Measurements from ENCODE around the gene CIZ1. TPM values are rescaled to one million over a fixed set of nuclear protein-coding genes. Genes with fewer than 3 reads are reported as not detected.

Gene CIZ1
- total and polyA plus RNA-seq, 2 of the 13 experiments (the other 11 are each of a cell fraction or from before 2014, with no cell fraction given) = 30.6 to 50.3 TPM

DNA sequence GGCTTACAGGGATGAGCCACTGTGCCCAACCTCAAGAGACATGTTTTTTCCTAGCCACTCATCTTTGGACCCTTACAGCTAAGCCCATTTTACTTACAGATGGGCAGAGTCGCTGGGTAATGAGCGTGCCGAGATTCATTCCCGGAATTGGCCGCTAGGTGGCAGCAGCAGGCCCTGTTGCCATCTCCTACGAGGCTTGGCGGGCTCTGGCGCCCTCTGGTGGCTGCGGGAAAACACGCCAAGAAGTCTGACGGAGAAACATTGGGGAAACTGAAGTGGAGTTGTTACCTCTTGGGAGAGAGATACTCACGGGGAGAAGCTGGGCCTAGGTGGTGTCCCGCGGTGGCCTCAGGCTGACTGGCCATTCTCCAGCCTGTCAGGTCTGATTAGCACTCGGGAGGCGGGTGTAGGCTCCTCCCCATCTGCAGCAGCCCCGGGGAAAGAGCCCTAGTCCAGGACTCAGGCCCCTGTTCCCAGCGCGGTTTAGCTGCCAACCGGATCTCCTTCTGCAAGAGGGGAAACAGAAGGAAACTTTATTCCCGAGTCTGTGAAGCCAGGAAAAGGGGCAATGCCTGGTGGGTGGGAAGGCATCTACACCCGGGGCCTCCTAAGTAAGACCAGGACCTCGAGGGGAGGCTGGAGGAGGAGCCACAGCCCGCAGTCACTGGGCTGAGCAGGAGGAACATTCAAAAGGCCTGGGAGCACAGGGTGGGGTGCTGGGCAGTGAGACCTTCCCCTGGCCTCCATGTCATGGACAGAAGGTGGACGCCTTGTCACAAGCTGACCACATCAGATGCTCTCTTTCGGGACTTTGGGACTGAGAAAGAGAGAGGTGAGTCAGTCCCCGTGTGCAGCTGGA is 73.5 kb downstream of the CIZ1 start (continued):
- TF ChIP-seq, protein P1, sequence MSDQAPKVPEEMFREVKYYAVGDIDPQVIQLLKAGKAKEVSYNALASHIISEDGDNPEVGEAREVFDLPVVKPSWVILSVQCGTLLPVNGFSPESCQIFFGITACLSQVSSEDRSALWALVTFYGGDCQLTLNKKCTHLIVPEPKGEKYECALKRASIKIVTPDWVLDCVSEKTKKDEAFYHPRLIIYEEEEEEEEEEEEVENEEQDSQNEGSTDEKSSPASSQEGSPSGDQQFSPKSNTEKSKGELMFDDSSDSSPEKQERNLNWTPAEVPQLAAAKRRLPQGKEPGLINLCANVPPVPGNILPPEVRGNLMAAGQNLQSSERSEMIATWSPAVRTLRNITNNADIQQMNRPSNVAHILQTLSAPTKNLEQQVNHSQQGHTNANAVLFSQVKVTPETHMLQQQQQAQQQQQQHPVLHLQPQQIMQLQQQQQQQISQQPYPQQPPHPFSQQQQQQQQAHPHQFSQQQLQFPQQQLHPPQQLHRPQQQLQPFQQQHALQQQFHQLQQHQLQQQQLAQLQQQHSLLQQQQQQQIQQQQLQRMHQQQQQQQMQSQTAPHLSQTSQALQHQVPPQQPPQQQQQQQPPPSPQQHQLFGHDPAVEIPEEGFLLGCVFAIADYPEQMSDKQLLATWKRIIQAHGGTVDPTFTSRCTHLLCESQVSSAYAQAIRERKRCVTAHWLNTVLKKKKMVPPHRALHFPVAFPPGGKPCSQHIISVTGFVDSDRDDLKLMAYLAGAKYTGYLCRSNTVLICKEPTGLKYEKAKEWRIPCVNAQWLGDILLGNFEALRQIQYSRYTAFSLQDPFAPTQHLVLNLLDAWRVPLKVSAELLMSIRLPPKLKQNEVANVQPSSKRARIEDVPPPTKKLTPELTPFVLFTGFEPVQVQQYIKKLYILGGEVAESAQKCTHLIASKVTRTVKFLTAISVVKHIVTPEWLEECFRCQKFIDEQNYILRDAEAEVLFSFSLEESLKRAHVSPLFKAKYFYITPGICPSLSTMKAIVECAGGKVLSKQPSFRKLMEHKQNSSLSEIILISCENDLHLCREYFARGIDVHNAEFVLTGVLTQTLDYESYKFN (CRISPR knock-in tag; conservative IDR thresholded peaks at IDR 0.05) = peak; percentile 49
- TF ChIP-seq, protein P2, sequence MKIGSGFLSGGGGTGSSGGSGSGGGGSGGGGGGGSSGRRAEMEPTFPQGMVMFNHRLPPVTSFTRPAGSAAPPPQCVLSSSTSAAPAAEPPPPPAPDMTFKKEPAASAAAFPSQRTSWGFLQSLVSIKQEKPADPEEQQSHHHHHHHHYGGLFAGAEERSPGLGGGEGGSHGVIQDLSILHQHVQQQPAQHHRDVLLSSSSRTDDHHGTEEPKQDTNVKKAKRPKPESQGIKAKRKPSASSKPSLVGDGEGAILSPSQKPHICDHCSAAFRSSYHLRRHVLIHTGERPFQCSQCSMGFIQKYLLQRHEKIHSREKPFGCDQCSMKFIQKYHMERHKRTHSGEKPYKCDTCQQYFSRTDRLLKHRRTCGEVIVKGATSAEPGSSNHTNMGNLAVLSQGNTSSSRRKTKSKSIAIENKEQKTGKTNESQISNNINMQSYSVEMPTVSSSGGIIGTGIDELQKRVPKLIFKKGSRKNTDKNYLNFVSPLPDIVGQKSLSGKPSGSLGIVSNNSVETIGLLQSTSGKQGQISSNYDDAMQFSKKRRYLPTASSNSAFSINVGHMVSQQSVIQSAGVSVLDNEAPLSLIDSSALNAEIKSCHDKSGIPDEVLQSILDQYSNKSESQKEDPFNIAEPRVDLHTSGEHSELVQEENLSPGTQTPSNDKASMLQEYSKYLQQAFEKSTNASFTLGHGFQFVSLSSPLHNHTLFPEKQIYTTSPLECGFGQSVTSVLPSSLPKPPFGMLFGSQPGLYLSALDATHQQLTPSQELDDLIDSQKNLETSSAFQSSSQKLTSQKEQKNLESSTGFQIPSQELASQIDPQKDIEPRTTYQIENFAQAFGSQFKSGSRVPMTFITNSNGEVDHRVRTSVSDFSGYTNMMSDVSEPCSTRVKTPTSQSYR (CRISPR knock-in tag; IDR thresholded peaks at IDR 0.05; ENCODE audit: borderline replicate concordance) = no peak
- TF ChIP-seq EP300 (IDR thresholded peaks at IDR 0.05; ENCODE audit: low read depth in 2 of 2, low read length in 2 of 2) = 0 out of 4 replicates have a peak, but pooled peaks of 1 of the 2 experiments have one; percentile 18
- TF ChIP-seq EP300 (CRISPR knock-in tag; IDR thresholded peaks at IDR 0.05; ENCODE audit: borderline replicate concordance) = no peak
- no peak for TF ChIP-seq CEBPB (IDR thresholded peaks at IDR 0.05; ENCODE audit: borderline replicate concordance, low read depth, low read length)
- TF ChIP-seq ZBTB1 (CRISPR knock-in tag; IDR thresholded peaks at IDR 0.05; ENCODE audit: borderline replicate concordance) = no peak
- no peak for TF ChIP-seq XBP1 (CRISPR knock-in tag; IDR thresholded peaks at IDR 0.05)
- TF ChIP-seq, protein P3, sequence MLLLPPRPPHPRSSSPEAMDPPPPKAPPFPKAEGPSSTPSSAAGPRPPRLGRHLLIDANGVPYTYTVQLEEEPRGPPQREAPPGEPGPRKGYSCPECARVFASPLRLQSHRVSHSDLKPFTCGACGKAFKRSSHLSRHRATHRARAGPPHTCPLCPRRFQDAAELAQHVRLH (CRISPR knock-in tag; IDR thresholded peaks at IDR 0.05; ENCODE audit: borderline replicate concordance, low read depth) = peak; percentile 73; the same call in 1 of the 2 replicates
- no peak for TF ChIP-seq ZNF20 (CRISPR knock-in tag; IDR thresholded peaks at IDR 0.05)
- TF ChIP-seq GABPB1 (CRISPR knock-in tag; IDR thresholded peaks at IDR 0.05) = peak; percentile 48; the same call in 1 of the 2 replicates
- TF ChIP-seq ZNF143 (CRISPR knock-in tag; IDR thresholded peaks at IDR 0.05) = peak; percentile 37; the same call in 1 of the 2 replicates
- TF ChIP-seq CHCHD3 (CRISPR knock-in tag; IDR thresholded peaks at IDR 0.05) = no peak
- TF ChIP-seq NFIB (CRISPR knock-in tag; IDR thresholded peaks at IDR 0.05; ENCODE audit: borderline replicate concordance) = no peak
- peak; percentile 41; the same call in 1 of the 2 replicates for TF ChIP-seq CREB1 (IDR thresholded peaks at IDR 0.05)
- TF ChIP-seq CREB1 (CRISPR knock-in tag; IDR thresholded peaks at IDR 0.05) = no peak
- TF ChIP-seq NFKBIZ (CRISPR knock-in tag; IDR thresholded peaks at IDR 0.05) = no peak
- TF ChIP-seq HNRNPUL1 (IDR thresholded peaks at IDR 0.05; ENCODE audit: low read depth, low read length) = no peak
- TF ChIP-seq, protein P4, sequence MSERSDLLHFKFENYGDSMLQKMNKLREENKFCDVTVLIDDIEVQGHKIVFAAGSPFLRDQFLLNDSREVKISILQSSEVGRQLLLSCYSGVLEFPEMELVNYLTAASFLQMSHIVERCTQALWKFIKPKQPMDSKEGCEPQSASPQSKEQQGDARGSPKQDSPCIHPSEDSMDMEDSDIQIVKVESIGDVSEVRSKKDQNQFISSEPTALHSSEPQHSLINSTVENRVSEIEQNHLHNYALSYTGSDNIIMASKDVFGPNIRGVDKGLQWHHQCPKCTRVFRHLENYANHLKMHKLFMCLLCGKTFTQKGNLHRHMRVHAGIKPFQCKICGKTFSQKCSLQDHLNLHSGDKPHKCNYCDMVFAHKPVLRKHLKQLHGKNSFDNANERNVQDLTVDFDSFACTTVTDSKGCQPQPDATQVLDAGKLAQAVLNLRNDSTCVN (CRISPR knock-in tag; IDR thresholded peaks at IDR 0.05; ENCODE audit: borderline replicate concordance) = peak; percentile 70
- peak in 1 of 2 experiments; percentile 82; a peak in 2 of 4 replicates for TF ChIP-seq KLF16 (CRISPR knock-in tag; IDR thresholded peaks at IDR 0.05)
- no peak for TF ChIP-seq ZC3H4 (CRISPR knock-in tag; IDR thresholded peaks at IDR 0.05; ENCODE audit: borderline replicate concordance)
- no peak for TF ChIP-seq FOXP1 (IDR thresholded peaks at IDR 0.05)
- TF ChIP-seq FOXP1 (CRISPR knock-in tag; IDR thresholded peaks at IDR 0.05) = no peak
- TF ChIP-seq ARNT (IDR thresholded peaks at IDR 0.05) = no peak

All from HepG2 (cell line).